CD4-positive, alpha-beta T cell treated with Interleukin-15 for 4 hours (primary cell): ENCODE measurements around the gene CHIA.

Source experiments
- DNase-seq: peaks from one replicate; pipeline ENCODE4 v3.0.0-alpha.2; 2020; ENCODE audit warnings: low spot score

The CHIA gene

DNA sequence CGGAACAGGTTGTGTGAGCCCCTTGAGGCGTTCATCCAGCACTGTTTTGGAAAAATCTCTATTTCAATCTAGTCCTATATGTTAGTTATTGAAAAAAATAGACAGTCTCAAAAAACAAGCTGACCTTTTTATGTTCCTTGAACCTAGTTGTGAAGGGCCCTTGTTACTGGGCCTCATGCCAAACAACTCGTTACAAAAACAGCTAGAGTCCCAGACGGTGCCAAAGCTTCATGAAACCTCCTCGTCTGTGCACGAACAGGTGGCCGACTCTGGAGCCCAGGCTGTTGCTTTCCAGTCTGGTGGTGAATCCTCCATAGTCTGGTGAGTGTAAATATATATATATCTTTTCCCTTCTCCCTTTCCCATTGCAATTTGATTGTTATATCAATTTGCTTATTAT is at the start of gene CHIA:
TSS of gene CHIA (plus strand) at position 222 of the 400 bp plus-strand sequence. CDS start 19,617 bp downstream, outside the sequence.
- no peak for DNase-seq

DNA sequence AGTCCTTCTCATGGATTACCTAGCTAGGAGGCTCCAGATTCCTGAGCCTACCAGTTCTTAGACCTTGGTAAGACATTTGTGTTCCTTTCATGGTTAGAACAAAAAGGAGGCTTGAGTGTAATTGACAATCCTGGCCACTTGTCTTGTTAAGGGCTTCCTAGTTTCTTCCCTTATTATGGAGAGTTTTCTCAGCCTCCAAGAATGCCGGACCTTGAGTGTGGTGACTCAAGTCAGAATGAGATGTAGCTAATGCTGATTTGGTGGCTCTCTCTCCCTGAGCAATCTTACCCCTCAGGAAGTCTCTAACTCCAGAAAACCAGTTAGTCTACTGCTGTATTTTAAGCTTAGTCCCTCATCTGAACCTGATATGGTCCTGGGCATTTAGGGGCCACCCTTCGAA is 48.9 kb upstream of the CHIA start:
- no peak for DNase-seq

DNA sequence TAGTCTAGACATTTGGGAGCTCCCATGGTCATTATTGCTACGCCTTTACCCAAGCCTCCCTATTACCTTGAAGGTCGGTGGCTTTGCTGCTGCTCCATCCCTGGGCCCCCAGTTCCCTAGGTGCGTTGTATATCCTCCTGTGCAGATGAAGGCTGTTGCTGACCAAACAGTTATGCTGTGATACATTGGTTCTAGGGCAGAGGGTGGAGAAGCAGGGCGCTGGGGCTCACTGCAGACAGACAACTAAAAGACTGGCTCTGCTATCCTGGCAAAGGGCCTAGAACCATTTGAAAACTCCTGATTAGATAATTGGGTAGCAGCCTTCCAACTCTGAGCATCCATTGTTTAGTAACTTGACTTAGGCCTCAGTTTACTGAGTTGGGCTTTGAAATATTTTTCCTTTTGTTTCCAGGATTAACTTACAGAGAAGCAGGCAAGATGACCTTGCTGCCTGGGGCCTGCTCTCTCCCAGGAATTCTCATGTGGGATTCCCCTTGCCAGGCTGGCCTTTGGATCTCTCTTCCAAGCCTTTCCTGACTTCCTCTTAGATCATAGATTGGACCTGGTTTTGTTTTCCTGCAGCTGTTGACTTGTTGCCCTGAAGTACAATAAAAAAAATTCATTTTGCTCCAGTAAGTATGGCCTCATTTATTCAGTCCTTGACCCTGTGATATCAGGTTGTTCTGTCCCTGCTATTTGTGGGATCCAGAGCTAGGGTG is 47.7 kb upstream of the CHIA start:
- DNase-seq = no peak

DNA sequence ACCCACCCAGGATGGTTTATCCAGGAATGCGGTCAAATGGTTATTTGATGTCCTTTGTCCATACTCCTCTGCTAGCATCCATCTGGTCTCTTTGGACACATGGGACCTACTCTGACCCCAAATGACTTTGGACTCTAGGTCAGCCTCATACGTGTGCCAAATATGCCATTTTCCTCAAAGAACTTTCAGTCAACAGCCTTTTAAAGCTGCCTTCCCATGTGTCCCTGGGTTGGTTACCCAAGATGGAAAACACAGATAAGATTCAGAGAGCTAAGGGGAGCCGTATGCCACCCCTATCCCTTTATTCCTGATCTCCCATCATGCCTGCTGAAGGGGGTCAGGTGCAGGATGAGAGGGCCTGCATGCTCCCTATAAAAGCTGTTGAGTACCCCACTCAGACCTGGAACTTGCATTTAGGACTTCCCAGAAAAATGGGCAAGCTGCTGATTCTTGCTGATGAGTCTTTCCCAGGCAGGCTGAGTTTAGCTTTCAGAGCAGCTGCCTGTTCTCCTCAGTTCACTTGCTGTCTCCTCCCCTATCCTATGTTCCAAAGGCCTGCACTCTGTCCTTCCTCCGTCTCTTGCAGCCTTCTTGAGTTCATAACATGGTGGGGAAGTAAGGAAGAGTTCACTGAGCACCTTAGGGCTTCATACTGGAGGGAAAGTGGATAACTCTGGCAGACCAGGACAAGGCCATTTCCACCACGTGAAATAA is 43.4 kb upstream of the CHIA start:
- DNase-seq = no peak

DNA sequence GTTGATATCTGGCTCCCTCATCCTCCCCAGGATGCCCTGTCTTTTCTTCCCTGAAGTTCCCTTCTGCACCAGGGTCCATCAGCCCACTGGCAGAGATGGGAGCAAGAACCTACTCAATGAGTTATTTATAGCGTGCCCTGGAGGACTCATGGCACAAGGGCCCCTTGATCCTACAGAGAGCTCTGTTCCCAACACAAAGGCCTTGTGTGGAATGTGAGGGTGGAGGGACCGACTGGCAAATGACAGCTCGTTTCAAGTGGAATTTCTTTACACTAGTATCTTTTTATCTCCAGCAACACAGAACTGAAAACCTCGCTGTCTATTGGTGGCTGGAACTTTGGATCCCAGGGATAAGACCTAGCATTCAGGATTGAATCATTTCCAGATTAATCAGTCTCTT is 40.7 kb upstream of the CHIA start:
- no peak for DNase-seq

DNA sequence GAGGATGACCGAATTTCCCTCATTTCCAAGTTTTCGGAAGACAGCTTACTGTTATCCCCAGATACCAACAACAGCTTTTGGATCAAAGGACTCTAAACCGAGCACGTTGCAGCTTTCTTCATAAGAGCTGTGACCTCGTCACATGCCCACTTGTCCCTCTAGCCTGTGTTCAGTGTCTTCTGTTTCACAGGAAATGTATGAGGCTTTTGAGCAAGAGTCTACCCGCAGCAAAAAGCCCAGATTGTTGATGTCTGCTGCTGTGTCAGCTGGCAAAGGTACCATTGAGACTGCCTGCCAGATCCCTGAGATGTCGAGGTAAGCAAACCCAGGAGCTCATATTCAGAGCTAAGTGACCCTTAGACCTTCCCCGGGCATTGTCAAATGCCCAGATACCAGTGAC is 39.1 kb upstream of the CHIA start:
- no peak for DNase-seq

DNA sequence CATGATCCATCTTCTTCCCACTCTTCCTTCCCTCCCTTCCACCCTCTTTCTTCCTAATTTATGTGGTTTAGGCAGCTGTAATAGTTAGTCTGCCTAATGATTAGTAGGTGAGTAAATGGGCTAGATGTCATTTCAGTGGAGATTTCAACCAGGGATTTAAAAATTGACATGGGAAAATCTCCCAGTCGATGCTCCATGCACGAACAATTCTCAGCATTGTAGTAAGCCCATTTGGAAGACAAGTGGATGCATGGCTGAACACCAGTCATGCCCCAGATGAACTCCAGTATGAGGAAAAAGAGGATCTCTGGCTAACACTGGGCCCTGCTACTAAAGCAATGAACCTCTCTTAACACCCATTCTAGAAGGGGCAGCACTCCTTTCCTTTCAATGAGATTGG is 37.9 kb upstream of the CHIA start:
- DNase-seq = no peak

DNA sequence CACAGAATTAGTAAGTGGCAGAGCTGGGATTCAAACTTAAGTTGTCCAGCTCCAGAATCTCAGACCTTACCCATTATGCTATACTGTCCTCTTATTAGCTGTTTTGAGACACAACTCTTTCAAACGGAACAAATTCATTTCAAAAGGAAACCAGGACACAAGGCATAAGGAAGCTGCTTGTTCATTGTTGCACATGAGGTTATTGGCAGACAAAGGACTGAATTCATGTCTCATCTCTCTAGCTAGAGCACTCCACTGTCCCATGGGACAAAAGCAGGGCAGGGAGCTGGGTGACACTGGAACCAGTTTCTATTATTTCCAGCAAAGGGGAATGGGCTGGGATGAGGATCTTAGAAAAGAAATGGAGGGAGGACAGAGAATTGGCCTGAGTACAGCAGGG is 36.8 kb upstream of the CHIA start:
- DNase-seq = no peak

DNA sequence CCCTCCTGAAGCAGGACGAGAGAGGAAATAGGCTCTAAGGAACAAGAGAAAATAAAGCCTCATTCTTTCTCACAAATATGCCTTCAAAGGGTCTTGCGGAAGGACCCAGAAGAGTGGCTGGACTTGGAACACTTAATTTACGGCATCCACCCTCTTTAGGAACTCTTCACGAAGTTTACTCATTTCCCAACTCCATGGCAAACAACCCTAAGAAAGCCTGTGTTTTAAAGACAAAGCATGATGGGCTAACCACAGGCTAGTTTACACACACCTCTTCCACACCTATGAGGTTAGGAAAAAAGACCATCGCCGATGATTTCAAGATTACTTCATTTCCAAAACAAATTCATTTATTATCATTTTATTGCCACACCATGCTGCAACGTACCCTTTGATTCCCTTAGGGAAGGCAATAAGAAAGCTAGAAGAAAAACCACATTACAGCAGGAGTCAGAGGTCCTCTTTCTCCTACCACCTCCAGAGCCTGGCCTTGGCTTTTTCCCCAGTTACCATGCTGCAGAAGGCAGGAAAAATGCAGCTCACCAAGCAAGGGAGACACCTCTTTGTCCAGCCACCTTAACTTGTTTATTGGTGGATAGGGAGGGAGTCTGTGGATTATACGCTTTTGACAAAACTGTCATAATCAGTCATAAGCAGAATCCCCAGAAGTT is 33.5 kb upstream of the CHIA start:
- no peak for DNase-seq

DNA sequence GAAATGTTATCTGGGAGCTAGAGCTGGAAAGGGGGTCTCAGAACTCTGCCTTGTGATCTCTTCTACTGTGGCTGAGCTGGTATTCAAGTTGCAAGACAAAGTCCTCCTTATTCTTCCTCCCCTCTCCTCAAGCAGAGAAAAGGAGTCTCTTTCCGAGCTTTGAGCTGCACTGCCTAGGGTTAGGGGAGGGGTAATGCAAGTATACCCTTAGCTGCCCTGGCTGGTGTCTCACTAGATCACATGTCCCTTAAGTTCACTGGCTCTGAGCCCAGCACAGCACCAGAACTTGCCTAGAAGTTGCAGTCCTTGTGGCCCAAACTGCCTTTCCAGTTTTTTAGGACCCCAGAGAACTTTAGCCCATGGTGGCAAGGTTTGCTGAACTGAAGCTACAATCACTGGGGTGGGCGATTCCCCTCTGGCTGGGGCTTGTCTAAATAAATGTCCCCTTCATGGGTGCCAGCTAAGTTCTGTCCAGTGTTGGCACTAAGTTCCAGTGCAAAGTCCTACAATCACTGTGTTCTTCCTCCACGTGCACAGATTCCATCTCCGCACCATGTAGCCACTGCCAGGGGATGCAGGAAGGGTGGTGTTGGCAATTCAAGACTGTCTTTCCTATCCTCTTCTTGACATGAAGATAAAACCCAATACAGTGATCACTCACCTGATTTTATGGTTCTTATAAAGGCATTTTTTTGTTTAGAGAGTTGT is 22.7 kb upstream of the CHIA start:
- DNase-seq = no peak

DNA sequence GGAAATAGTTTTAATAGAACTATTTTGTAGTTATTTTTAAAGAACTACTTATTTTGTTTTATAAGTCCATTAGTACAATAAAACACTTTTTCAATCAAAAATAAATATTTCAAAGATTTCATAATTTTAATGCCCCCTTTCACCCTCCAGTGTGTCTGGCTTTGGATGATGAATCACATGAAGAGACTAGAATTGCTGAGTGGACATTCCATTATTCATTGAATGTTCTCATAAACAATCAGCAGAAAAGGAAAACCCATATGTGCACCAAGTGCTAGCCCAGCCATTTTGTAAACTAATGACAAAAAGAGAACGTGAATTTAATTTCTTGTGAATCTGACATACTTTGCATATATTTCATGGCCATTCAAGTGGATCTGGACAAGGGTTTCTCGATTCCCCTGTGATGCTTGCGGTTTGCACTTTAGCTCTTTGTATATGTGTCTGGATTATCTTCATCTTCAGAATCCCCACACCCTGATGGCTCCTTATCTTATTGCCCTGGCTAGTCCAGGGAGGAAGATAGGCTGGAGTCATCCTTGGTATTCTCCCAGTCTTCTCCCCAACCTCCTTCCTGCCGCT is 20.7 kb upstream of the CHIA start:
- DNase-seq = no peak

DNA sequence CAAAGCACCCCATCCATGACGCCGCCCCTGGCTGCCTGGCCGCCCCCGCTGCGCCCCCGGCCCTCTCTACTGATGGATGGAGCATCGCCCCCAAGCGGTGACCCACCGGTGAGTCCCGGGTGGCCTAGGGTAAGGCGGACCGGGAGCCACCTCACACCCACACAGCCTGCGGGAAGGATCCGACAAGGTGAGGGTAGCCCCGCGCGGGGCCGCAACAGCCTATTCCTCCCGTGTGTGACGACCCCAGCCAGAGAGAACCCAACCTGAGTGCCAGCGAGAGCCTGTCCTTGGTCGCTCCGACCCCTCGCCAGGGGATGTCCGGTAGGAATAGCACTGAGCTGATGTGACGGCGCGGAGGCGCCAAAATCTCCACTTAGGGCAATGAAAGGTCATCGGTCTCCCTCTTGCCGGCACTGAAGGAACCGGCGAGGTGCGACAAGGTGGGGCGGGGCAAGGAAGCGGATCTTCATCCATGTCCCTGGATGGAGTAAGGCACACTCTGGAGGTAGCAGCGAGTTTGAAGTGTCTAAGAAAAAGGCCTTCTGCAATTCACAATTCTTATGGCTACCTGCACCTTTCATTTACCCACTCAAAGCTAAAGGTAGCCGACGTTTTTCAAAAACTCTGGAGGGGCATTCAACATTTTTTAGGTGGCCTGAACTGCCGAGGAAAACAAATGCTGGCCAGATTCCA is 19.7 kb upstream of the CHIA start:
- DNase-seq = no peak

DNA sequence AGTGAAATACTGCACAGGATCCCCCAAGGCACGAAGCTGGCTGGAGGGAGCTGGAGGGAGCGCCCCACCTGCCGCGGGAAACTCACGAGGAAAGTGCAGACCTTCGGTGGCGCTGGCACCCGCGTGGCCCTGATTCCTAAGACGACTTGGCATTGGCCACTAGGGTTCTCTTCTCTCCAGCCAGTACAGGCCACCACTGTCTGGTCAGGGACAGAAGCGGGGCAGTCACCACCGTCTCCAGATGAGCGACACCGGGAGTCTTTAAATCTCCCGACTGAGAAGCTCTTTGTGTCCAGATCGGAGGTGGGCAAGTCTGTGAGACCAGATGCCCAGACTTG is 19.2 kb upstream of the CHIA start:
- no peak for DNase-seq

DNA sequence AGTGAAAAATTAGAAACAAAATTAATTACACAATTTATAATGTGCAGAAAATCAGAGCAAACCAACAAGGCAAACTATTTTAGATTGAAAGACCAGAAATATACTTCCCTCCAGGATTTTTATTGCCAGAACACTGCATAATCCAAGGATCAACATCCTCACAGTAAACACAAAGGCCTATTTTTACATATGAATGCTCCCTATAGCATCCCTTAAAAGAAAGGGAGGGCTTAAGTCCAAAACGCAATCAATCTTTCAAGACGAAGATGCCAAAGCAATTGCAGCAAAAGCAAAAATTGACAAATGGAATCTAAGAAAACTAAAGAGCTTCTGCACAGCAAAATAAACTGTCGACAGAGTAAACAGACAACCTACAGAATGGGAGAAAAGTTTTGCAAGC is 18.6 kb upstream of the CHIA start:
- no peak for DNase-seq

DNA sequence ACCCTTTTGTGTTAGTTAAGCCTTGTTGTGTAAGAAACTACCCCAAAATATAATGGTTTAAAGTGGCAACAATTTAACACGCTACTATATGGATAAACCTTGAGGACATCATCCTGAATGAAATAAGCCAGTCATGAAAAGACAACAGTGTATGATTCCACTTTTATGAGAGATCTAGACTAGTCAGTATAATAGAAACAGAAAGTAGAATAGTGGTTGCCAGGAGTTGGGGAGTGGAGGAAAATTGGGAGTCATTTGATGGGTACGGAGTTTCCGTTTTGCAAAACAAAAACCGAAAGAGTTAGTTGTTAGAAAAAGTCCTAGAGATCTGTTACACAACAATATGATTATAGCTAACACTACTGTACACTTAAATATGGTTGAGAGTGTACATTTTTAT is 16.0 kb upstream of the CHIA start:
- DNase-seq = no peak

DNA sequence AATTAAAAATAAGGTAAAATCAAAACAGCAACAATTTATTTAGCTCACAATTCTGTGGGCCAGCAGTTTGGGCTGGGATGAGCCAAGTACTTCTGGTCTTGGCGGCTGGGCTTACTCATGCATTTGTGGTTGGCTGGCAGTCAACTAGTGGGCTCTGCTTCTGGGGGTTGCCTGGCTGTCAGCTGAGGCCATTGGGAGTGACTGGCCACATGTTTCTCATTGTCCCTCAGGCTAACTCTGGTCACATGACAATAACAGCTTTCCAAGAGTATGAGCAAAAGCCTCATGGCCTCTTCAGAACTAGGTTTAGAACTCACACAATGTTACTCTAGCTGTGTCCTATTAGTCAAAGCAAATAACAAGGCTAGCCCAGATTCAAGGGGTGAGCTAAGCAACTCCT is 15.6 kb upstream of the CHIA start:
- DNase-seq = peak; percentile 1

DNA sequence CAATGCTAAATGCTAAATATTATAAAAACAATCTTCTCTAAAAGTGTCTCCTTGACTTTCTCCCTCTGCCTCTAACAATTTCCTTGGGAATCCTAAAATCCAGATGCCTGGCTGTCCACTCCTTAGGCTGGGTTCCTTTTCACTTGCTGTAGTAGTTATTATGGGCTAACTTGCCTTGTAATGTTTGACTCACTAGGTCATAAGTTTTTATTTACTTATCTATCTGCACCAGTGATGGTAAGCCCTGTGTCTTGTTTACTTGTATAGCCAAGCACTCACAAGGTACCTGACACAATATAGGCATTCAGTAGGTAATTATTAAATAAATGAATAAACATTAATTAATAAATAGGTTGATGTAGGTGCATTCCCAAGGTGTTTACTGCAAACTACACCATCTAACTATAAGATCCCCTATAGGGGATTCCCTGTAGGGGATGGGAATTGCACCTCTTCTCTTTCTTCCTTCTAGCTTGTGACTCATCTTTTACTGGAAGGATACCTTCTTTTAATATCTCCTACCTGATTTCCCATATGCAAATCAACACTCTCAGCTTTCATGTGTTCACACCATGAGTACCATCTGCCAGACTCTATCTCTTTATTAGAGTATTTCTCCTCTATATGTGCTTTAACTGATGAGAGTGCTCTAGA is 14.7 kb upstream of the CHIA start:
- DNase-seq = no peak

DNA sequence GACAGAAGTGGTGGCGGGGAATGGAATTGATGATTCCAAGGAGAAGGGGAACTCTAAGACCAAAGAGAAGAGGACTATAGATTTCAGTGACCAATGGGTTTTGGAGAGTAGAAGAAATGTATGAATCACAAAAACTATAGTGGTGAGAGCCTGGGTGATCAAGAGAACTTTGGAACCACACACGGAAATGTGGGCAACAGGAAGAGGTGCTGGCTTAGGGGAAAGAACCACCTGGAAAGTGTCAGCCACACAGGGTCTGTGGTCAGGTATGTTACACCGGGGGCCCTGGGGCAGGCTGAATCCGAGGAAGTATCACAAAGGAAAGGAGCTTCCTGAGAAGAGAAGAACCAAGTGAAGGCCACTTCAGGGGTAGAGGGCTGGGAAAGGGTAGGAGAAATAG is 11.5 kb upstream of the CHIA start:
- DNase-seq = no peak

DNA sequence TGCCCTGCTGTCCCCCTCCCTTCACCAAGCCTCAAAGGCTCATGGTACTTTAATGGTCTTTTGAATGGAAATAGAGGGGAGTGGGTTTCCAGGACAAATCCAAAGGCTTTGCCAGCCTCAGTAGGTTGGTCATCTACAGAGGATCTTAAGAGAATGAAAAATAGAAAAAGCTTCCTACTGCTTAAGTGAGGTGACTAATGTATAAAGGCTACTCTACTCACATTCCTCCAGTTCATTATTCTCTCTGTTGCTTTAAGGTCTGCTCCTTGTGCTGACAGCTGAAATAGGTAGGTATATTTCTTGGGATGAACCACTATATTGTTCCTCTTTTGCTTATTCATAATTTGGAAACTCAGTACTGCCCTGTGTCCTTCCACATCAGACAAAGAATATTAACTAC is 10.4 kb upstream of the CHIA start:
- DNase-seq = no peak

DNA sequence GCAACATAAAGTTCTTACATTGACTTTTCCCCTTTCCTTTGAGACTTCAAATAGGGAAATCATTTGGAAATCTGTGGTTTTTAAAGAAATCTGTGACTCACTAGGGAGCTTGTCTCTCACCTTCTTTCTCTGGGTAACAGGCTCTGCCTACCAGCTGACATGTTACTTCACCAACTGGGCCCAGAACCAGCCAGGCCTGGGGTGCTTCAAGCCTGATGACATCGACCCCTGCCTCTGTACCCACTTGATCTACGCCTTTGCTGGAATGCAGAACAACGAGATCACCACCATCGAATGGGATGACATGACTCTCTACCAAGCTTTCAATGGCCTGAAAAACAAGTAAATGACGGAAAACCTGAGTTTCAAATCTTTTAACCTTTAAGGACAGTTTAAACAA is 9.2 kb upstream of the CHIA start:
- DNase-seq = no peak

DNA sequence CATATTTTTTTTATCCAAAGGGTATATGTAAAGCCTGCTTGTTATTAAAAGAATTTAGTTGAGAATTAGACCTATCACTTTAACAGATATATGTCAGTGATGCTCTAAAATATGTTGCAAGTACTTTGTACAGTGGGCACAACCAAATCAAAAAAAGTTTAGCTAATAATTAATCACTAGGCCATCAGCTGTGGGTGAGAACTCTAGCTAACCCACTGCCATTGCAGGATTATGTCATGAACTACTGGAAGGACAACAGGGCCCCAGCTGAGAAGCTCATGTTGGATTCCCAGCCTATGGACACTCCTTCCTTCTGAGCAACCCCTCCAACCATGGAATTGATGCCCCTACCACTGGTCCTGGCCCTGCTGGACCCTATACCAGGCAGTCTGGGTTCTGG is 6.8 kb upstream of the CHIA start:
- no peak for DNase-seq
